Activated T-cell treated with anti-CD3 and anti-CD28 coated beads, Interleukin-2, amount 50 U/mL, for 24 hours (primary cell): ENCODE results near the gene PRKAB1.

Source experiments
- DNase-seq: peaks from one replicate; pipeline ENCODE4 v3.0.0-alpha.2; 2020
- H3K27ac Mint-ChIP-seq: 2 replicates; pipeline ENCODE4 v1.8.0; 2020; ENCODE audit warnings: mild to moderate bottlenecking, mixed read lengths
- H3K27me3 Mint-ChIP-seq: 2 replicates; pipeline ENCODE4 v1.8.0; 2020; ENCODE audit warnings: mixed read lengths
- H3K36me3 Mint-ChIP-seq: 2 replicates; pipeline ENCODE4 v1.8.0; 2020; ENCODE audit warnings: low read depth, mixed read lengths
- H3K4me1 Mint-ChIP-seq: 2 replicates; pipeline ENCODE4 v1.8.0; 2020; ENCODE audit warnings: low read depth, mixed read lengths
- H3K4me3 Mint-ChIP-seq: 2 replicates; pipeline ENCODE4 v1.8.0; 2020; ENCODE audit warnings: mild to moderate bottlenecking, moderate library complexity, mixed read lengths
- H3K9me3 Mint-ChIP-seq: 2 replicates; pipeline ENCODE4 v1.8.0; 2020; ENCODE audit warnings: mixed read lengths

Gene PRKAB1

DNA sequence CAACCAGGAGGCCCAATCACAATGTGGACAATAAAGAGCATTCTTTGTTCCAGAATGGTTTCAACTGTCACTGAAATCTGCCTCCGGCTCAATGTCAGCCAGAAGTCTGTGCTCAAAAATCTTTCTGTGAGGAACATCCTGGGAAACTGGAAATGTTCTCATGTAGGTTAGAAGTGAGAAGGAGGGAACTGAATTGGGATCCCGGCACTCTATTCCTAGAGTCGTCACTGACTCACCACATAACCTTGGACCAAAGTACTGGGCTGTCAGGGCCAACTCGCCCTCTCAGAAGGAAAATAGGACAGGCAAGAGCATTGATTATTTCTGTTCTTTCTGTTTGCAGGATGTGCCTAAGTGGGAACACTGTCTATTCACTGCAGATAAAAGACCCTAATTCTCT lies 57.6 kb downstream of the PRKAB1 start:
- Mint-ChIP-seq H3K9me3 (no peaks in the 10 kb centered on the region), H3K4me3 (no peak overlapping the region), H3K4me1 (no peaks in the 10 kb centered on the region), H3K27ac (no peak overlapping the region), H3K27me3 (no peaks in the 10 kb centered on the region), H3K36me3 (no peaks in the 10 kb centered on the region)
- no peak for DNase-seq

- no peaks in the 10 kb centered on the region for H3K9me3 Mint-ChIP-seq
- H3K4me3 Mint-ChIP-seq: no peak overlapping the region
- no peaks in the 10 kb centered on the region for H3K4me1 Mint-ChIP-seq
- peaks cover 4% of the 10 kb centered on the region for H3K36me3 Mint-ChIP-seq
- no peak overlapping the region for H3K27ac Mint-ChIP-seq
- no peaks in the 10 kb centered on the region for H3K27me3 Mint-ChIP-seq
- no peak for DNase-seq
These were observed 59.9 kb downstream of the PRKAB1 start for GRCh38 chr12:119727600-119728443.

GRCh38 chr12:119728444-119728745 lies 60.5 kb downstream of the PRKAB1 start:
- Mint-ChIP-seq H3K27me3 (no peaks in the 10 kb centered on the region), H3K4me3 (no peak overlapping the region)

DNA sequence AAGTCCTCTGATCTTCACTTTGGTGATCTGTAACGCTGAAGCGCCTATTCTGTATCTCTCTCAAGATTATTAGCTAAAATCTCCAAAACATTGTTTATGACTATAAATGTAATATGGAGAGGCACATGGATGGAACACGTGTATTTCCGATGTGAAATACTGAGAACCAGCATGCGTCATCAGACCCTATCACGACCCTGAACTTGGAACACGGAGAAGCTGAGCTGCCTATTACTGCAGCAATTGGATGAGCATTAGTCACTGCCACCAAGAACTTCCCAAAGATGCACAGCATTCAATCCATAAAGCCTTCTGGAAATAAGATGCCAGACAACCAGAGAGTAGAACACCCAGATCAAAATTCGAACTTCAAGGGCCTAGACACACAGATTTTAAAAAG lies 61.9 kb downstream of the PRKAB1 start:
- Mint-ChIP-seq H3K36me3 (peaks cover 18% of the 10 kb centered on the region), H3K4me3 (no peak overlapping the region), H3K27ac (no peak overlapping the region), H3K27me3 (no peaks in the 10 kb centered on the region), H3K9me3 (no peaks in the 10 kb centered on the region), H3K4me1 (no peaks in the 10 kb centered on the region)
- no peak for DNase-seq

More at GRCh38 chr12:119728444-119728745, 60.5 kb downstream of the PRKAB1 start:
- H3K36me3 Mint-ChIP-seq: peaks cover 7% of the 10 kb centered on the region
- no peaks in the 10 kb centered on the region for H3K9me3 Mint-ChIP-seq
- no peak overlapping the region for H3K27ac Mint-ChIP-seq
- H3K4me1 Mint-ChIP-seq: no peaks in the 10 kb centered on the region
- no peak for DNase-seq

GRCh38 chr12:119730381-119730780 lies 62.4 kb downstream of the PRKAB1 start:
- no peak for DNase-seq
- H3K4me1 Mint-ChIP-seq: no peaks in the 10 kb centered on the region
- H3K36me3 Mint-ChIP-seq: peaks cover 18% of the 10 kb centered on the region
- H3K9me3 Mint-ChIP-seq: no peaks in the 10 kb centered on the region
- H3K27ac Mint-ChIP-seq: no peak overlapping the region
- no peak overlapping the region for H3K4me3 Mint-ChIP-seq
- H3K27me3 Mint-ChIP-seq: no peaks in the 10 kb centered on the region
